ENCODE data around the gene DPP6.

DNA sequence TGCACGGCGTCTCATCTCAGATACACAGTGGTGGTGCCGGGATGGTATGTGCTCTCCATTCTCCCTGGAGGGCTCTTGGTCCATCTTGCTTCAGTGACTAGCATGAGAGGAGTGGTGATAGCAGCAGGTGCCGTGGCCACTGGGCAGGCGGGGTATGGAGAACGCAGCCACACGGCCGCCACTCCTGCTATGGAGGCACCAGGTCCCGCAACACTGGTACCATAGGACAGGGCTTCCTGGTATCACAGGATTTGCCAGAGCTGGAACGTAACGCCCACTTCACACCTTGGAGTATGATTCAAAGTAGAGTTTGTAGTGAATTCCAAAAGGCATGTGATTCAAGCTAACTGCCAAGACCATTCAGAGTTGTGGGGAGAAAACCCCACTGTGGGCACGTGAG, 284.1 kb downstream of the DPP6 start:
- TF ChIP-seq FOS (IDR thresholded peaks at IDR 0.05; ENCODE audit: extremely low read depth, insufficient read length), result no peak
- no peak for TF ChIP-seq ZNF766 (CRISPR knock-in tag; conservative IDR thresholded peaks at IDR 0.05)
